GM18519 (cell line): ENCODE data around the gene PGAP3.
"Not testable (repeated sequence)": the region's sequence is repeated elsewhere in the genome, so short reads cannot be mapped to it uniquely, and the experiment has no call there.

ENCODE experiments used
- ATAC-seq: cut with Tn5 transposase; IDR thresholded peaks from one replicate; pipeline ENCODE4 v1.9.1; 2021; ENCODE audit warnings: mild to moderate bottlenecking, moderate library complexity; ENCODE audit not compliant: unreplicated experiment, low FRiP score

The PGAP3 gene

GRCh38 chr17:39715375-39716072 lies 27.7 kb upstream of the PGAP3 start:
- ATAC-seq: no peak

GRCh38 chr17:39714234-39714633 lies 26.4 kb upstream of the PGAP3 start:
- no peak for ATAC-seq

GRCh38 chr17:39711851-39712250 lies 24.0 kb upstream of the PGAP3 start:
- no peak for ATAC-seq

- ATAC-seq: not testable (repeated sequence)
Measured at GRCh38 chr17:39711071-39711470, 23.2 kb upstream of the PGAP3 start.

- ATAC-seq: no peak
Measured at GRCh38 chr17:39709998-39710964, 22.4 kb upstream of the PGAP3 start.

GRCh38 chr17:39709319-39709997 lies 21.6 kb upstream of the PGAP3 start:
- no peak for ATAC-seq

- no peak for ATAC-seq
Measured at GRCh38 chr17:39706921-39707337, 19.1 kb upstream of the PGAP3 start.

- ATAC-seq: no peak
Measured at GRCh38 chr17:39706383-39706782, 18.5 kb upstream of the PGAP3 start.

- ATAC-seq: no peak
Measured at GRCh38 chr17:39705786-39706348, 18.0 kb upstream of the PGAP3 start.

- no peak for ATAC-seq
Measured at GRCh38 chr17:39704821-39705551, 17.1 kb upstream of the PGAP3 start.

GRCh38 chr17:39703913-39704312 lies 16.1 kb upstream of the PGAP3 start:
- ATAC-seq: no peak

GRCh38 chr17:39702901-39703893 lies 15.3 kb upstream of the PGAP3 start:
- ATAC-seq: no peak

- no peak for ATAC-seq
Measured at GRCh38 chr17:39701784-39702422, 14.0 kb upstream of the PGAP3 start.

GRCh38 chr17:39701012-39701783 lies 13.3 kb upstream of the PGAP3 start:
- ATAC-seq: no peak

GRCh38 chr17:39700148-39700987 lies 12.5 kb upstream of the PGAP3 start:
- no peak for ATAC-seq

- no peak for ATAC-seq
Measured at GRCh38 chr17:39699818-39700147, 11.9 kb upstream of the PGAP3 start, which contains the start of gene ERBB2. TSS of gene ERBB2 (plus strand) at chr17:39700064. CDS start at chr17:39700239, 175 bp downstream.
